ENCODE data around the gene DEFB123.
"Not testable (repeated sequence)": the region's sequence is repeated elsewhere in the genome, so short reads cannot be mapped to it uniquely, and the experiment has no call there.

DEFB123 gene

DNA sequence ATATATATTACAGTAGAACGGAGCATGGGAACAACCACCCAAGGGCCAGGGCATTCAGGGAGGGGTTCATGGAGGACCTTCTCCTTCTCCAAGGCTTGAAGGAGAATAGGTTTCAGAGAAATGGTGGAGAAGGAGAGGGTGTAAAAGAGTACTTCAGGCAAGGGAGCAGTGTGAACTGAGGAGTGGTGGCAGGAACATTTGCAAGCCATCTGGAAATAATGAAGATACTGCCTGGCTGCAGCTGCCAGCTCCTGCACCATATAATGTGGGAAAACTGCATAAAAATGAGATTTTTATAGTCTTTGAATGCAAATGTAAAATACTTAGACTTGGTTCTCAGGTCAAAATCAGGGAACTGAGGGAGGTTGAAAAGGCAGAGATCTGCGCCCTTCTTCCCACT is 24.8 kb upstream of the DEFB123 start:
- no peak overlapping the region for H3K4me3 ChIP-seq (ENCODE audit: low read length)
- TF ChIP-seq, protein P1, sequence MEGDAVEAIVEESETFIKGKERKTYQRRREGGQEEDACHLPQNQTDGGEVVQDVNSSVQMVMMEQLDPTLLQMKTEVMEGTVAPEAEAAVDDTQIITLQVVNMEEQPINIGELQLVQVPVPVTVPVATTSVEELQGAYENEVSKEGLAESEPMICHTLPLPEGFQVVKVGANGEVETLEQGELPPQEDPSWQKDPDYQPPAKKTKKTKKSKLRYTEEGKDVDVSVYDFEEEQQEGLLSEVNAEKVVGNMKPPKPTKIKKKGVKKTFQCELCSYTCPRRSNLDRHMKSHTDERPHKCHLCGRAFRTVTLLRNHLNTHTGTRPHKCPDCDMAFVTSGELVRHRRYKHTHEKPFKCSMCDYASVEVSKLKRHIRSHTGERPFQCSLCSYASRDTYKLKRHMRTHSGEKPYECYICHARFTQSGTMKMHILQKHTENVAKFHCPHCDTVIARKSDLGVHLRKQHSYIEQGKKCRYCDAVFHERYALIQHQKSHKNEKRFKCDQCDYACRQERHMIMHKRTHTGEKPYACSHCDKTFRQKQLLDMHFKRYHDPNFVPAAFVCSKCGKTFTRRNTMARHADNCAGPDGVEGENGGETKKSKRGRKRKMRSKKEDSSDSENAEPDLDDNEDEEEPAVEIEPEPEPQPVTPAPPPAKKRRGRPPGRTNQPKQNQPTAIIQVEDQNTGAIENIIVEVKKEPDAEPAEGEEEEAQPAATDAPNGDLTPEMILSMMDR (conservative IDR thresholded peaks at IDR 0.05; ENCODE audit: low read depth, low read length): no peak
- DNase-seq (ENCODE audit: low read depth): no peak

DNA sequence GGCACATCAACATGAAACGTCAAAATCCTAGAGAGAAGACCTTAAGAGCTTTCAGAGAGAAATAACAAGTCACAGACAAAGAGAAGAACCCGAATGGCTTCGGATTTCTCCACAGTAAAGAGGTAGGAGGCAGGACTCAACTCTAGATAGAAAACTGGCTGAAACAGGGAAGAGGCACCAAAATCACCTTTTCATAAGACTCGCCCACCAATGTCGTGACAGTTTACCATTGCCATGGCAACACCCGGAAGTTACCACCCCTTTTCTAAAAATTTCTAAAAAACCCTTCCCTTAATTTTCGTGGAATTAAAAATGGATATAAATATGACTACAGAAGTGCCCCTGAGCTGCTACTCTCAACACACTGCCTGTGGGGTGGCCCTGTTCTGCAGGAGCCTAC is 22.1 kb upstream of the DEFB123 start:
- TF ChIP-seq, protein P1 (conservative IDR thresholded peaks at IDR 0.05; ENCODE audit: low read depth, low read length): no peak
- DNase-seq (ENCODE audit: low read depth): no peak
- no peak overlapping the region for H3K4me3 ChIP-seq (ENCODE audit: low read length)

DNA sequence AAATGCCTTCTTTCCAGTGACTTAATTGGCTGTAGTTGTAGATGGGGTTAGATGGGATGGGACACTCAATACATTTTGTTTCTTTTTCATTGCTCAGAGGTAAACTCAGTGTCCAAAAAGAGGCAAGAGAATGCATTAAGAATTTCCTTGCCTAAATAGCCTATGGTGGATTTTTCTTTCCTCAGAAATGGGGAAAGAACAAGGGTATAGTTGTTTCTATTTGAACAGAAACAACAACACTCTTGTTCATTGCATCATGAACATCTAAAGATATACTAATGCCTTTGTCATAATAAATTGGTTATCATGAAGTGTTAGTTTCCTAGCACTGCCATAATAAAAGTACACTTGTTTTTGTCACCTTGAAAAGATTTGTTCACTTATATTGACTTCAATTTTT is 14.6 kb upstream of the DEFB123 start:
- TF ChIP-seq, protein P1 (conservative IDR thresholded peaks at IDR 0.05; ENCODE audit: low read depth, low read length): no peak
- no peak overlapping the region for H3K4me3 ChIP-seq (ENCODE audit: low read length)
- no peak for DNase-seq (ENCODE audit: low read depth)

DNA sequence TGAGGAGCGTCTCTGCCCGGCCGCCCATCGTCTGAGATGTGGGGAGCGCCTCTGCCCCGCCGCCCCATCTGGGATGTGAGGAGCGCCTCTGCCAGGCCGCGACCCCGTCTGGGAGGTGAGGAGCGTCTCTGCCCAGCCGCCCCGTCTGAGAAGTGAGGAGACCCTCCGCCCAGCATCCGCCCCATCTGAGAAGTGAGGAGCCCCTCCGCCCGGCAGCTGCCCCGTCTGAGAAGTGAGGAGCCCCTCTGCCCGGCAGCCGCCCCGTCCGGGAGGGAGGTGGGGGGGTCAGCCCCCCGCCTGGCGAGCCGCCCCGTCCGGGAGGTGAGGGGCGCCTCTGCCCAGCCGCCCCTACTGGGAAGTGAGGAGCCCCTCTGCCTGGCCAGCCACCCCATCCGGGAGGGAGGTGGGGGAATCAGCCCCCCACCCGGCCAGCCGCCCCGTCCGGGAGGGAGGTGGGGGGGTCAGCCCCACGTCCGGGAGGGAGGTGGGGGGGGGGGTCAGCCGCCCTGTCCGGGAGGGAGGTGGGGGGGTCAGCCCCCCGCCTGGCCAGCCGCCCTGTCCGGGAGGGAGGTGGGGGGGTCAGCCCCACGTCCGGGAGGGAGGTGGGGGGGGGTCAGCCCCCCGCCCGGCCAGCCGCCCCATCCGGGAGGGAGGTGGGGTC is 13.4 kb upstream of the DEFB123 start:
- DNase-seq (ENCODE audit: low read depth); H3K4me3 ChIP-seq (ENCODE audit: low read length): not testable (repeated sequence)

DNA sequence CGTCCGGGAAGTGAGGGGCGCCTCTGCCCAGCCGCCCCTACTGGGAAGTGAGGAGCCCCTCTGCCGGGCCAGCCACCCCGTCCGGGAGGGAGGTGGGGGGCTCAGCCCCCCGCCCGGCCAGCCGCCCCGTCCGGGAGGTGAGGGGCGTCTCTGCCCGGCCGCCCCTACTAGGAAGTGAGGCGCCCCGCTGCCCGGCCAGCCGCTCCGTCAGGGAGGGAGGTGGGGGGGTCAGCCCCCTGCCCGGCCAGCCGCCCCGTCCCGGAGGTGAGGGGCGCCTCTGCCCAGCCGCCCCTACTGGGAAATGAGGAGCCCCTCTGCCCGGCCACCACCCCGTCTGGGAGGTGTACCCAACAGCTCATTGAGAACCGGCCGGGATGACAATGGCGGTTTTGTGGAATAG is 12.9 kb upstream of the DEFB123 start:
- not testable (repeated sequence) for DNase-seq (ENCODE audit: low read depth); H3K4me3 ChIP-seq (ENCODE audit: low read length)

DNA sequence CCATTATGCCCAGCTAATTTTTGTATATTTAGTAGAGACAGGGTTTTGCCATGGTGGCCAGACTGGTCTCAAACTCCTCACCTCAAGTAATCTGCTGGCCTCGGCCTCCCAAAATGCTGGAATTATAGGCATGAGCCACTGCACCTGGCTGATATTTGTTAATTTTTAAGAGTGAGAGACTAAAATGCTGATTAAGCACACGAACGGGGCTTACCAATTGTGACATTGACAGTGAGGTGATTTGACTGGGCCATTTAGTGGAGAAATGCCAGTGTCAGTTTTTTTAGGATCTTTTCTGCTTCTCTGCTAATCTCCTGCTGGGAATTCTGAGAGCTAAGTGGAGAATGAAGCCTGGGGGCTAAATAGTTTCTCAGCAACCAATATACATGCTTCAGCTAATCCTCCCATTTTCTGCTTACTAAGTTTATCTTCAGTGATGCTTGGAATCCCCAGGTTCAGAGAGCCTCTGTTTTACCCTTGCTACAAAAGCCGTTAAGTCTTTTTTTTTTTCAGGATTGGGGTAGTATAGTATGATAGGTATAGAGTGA is 9.8 kb upstream of the DEFB123 start:
- TF ChIP-seq, protein P1 (conservative IDR thresholded peaks at IDR 0.05; ENCODE audit: low read depth, low read length): no peak
- no peak overlapping the region for H3K4me3 ChIP-seq (ENCODE audit: low read length)
- DNase-seq (ENCODE audit: low read depth): no peak

DNA sequence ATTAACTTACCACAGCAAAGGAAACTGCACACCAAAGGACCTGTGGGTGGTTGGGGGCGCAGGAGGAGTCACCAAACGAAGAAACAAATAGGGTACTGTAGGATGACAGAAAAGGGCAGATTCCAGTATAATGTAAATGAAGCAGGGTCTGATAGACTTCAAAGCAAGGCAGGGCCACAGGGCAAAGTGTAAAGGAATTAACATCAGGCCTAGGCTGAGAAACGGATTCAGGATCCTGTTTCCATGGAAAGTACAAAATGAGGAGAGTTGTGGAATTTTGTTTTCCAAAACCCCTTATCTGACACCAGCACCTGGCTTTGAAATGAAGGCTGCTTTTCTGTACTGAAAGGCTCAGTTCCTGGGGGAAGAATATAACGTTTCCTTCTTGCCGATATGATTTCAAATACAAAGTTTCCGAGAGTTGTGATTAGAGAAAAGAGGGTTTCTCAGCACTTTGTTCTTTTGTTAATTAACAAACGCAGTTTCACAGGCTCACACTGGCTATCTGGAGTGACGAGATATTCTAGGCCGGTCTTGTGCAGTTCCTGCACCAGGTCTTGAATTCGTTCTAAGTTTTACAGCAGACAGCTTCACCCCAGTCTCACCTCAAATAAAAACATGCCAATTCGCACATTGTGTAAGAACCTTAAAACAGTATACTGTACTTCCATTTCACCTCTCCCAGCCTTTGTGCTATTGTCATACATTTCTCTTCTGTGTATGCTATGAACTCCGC is 5.8 kb downstream of the DEFB123 start:
- no peak overlapping the region for H3K4me3 ChIP-seq (ENCODE audit: low read length)
- TF ChIP-seq, protein P1 (conservative IDR thresholded peaks at IDR 0.05; ENCODE audit: low read depth, low read length): no peak
- no peak for DNase-seq (ENCODE audit: low read depth)

Data from retinal pigment epithelial cell (primary cell).